ENCODE results near the gene DHRSX. TPM values are rescaled to one million over a fixed set of nuclear protein-coding genes. Genes with fewer than 3 reads are reported as not detected.

DHRSX gene
- total RNA-seq, 1 experiment from 2014 or later: 23.9 TPM

DNA sequence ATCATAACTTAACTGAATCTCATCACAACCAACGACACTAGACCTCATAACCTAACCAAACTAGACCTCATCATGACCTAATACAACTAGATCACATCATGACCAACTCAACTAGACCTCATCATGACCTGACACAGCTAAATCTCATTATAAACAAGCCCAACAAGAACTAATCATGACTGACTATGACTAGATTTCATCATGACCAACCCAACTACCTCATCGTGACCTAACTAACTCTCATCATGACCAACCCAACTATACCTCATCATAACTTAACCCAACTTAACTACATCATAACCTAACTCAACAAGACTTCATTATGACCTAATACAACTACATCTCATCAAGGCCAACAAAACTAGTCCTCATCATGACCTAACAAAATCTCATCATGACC lies 86.8 kb downstream of the DHRSX start:
- no peaks in the 10 kb centered on the region for H3K27me3 Mint-ChIP-seq (ENCODE audit: insufficient read depth, unreplicated experiment)
- no peak overlapping the region for H3K27ac Mint-ChIP-seq (ENCODE audit: low read depth, unreplicated experiment)
- no TSS peak for BruUV-seq (replicated peaks)
- H3K9me3 Mint-ChIP-seq (ENCODE audit: unreplicated experiment): no peaks in the 10 kb centered on the region
- DNase-seq (ENCODE audit: unreplicated experiment): no peak
- TF ChIP-seq, protein P1, sequence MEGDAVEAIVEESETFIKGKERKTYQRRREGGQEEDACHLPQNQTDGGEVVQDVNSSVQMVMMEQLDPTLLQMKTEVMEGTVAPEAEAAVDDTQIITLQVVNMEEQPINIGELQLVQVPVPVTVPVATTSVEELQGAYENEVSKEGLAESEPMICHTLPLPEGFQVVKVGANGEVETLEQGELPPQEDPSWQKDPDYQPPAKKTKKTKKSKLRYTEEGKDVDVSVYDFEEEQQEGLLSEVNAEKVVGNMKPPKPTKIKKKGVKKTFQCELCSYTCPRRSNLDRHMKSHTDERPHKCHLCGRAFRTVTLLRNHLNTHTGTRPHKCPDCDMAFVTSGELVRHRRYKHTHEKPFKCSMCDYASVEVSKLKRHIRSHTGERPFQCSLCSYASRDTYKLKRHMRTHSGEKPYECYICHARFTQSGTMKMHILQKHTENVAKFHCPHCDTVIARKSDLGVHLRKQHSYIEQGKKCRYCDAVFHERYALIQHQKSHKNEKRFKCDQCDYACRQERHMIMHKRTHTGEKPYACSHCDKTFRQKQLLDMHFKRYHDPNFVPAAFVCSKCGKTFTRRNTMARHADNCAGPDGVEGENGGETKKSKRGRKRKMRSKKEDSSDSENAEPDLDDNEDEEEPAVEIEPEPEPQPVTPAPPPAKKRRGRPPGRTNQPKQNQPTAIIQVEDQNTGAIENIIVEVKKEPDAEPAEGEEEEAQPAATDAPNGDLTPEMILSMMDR (IDR thresholded peaks at IDR 0.05; ENCODE audit: unreplicated experiment): no peak
- H3K4me1 Mint-ChIP-seq (ENCODE audit: insufficient read depth, unreplicated experiment): no peaks in the 10 kb centered on the region
- H3K36me3 Mint-ChIP-seq (ENCODE audit: insufficient read depth, unreplicated experiment): peaks cover 11% of the 10 kb centered on the region
- POLR2A ChIA-PET: no interaction called here
- intact Hi-C loops (cut with micrococcal nuclease): no loop called here
- CTCF ChIA-PET: no interaction called here
- H3K4me3 Mint-ChIP-seq (ENCODE audit: unreplicated experiment): no peak overlapping the region

DNA sequence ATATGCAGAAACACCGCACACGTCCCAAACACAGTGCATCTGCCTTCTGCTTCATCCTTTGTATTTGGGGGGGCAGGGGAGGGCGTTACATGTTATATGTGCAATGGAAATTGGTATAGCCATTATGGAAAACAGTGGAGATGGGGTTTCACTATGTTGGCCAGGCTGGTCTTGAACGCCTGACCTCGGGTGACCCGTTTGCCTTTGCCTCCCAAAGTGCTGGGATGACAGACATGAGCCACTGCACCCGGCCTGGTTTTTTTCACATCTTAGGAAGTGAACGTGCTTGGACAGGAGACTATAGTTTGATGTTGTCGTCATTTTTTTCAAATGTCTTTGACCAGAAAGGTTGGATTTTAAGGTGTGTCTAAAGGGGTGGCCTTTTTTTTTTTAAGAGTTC lies 88.6 kb downstream of the DHRSX start:
- Mint-ChIP-seq H3K4me3 (ENCODE audit: unreplicated experiment) (no peak overlapping the region), H3K9me3 (ENCODE audit: unreplicated experiment) (no peaks in the 10 kb centered on the region), H3K4me1 (ENCODE audit: insufficient read depth, unreplicated experiment) (no peaks in the 10 kb centered on the region), H3K36me3 (ENCODE audit: insufficient read depth, unreplicated experiment) (peaks cover 22% of the 10 kb centered on the region), H3K27ac (ENCODE audit: low read depth, unreplicated experiment) (no peak overlapping the region), H3K27me3 (ENCODE audit: insufficient read depth, unreplicated experiment) (no peaks in the 10 kb centered on the region)
- no peak for DNase-seq (ENCODE audit: unreplicated experiment)
- CTCF ChIA-PET: no interaction called here
- POLR2A ChIA-PET: no interaction called here
- intact Hi-C loops (cut with micrococcal nuclease): no loop called here
- BruUV-seq (replicated peaks): no TSS peak
- TF ChIP-seq, protein P1 (IDR thresholded peaks at IDR 0.05; ENCODE audit: unreplicated experiment): no peak

DNA sequence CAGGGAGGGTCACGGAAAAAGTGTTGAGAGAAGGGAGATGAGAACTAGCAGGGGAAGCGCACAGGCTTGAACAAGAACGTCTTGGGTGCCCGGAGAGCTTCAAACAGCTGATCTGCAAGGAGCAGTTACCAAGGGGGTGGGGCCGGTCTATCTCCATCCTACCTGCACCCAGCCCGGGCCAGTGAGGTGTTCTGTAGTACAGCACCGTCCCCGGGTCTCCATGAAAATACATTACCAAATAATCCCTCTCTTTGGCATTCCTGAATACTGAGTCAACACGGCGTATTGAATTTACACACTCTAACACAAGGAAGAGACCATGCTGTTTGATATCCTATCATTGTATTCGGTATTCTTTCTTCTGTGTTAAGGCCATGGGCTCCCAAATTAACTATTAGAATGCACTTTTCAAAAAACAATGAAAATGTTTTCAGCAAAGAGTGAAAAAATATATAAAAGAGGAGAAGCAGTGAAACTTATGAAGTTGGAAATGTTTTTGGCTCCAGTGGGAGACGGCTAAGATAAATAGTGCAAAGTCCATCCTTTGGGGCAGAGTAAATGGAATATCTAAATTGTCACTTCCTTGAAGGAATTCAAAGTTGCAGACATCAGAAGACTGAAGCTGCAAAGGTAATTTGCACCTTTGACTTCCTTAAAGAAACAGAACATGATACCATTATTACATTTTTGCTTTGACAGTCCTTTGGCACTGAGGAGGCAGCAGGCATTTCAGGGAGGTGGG lies 90.3 kb downstream of the DHRSX start:
- no peaks in the 10 kb centered on the region for H3K4me1 Mint-ChIP-seq (ENCODE audit: insufficient read depth, unreplicated experiment)
- CTCF ChIA-PET: no interaction called here
- DNase-seq (ENCODE audit: unreplicated experiment): no peak
- intact Hi-C loops (cut with micrococcal nuclease): no loop called here
- no peaks in the 10 kb centered on the region for H3K9me3 Mint-ChIP-seq (ENCODE audit: unreplicated experiment)
- H3K27ac Mint-ChIP-seq (ENCODE audit: low read depth, unreplicated experiment): no peak overlapping the region
- no peak overlapping the region for H3K4me3 Mint-ChIP-seq (ENCODE audit: unreplicated experiment)
- TF ChIP-seq, protein P1 (IDR thresholded peaks at IDR 0.05; ENCODE audit: unreplicated experiment): no peak
- BruUV-seq (replicated peaks): no TSS peak
- no peaks in the 10 kb centered on the region for H3K27me3 Mint-ChIP-seq (ENCODE audit: insufficient read depth, unreplicated experiment)
- H3K36me3 Mint-ChIP-seq (ENCODE audit: insufficient read depth, unreplicated experiment): peaks cover 22% of the 10 kb centered on the region
- POLR2A ChIA-PET: no interaction called here

DNA sequence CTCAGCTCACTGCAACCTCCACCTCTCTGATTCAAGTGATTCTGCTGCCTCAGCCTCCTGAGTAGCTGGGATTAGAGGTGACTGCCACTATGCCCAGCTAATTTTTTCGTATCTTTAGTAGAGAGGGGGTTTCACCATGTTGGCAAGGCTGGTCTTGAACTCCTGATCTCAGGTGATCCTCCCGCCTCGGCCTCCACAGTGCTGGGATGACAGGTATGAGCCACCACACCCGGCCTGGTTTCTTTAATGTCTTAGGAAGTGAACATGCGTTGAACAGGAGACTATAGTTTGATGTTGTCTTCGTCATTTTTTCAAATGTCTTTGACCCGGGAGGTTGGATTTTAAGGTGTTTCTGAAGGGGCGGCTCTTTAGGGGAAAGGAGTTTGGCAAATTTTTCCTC lies 91.0 kb downstream of the DHRSX start:
- CTCF ChIA-PET: no interaction called here
- Mint-ChIP-seq H3K27me3 (ENCODE audit: insufficient read depth, unreplicated experiment) (no peaks in the 10 kb centered on the region), H3K4me1 (ENCODE audit: insufficient read depth, unreplicated experiment) (no peaks in the 10 kb centered on the region), H3K36me3 (ENCODE audit: insufficient read depth, unreplicated experiment) (peaks cover 22% of the 10 kb centered on the region), H3K4me3 (ENCODE audit: unreplicated experiment) (no peak overlapping the region), H3K27ac (ENCODE audit: low read depth, unreplicated experiment) (no peak overlapping the region), H3K9me3 (ENCODE audit: unreplicated experiment) (no peaks in the 10 kb centered on the region)
- POLR2A ChIA-PET: no interaction called here
- BruUV-seq (replicated peaks): no TSS peak
- intact Hi-C loops (cut with micrococcal nuclease): no loop called here
- TF ChIP-seq, protein P1 (IDR thresholded peaks at IDR 0.05; ENCODE audit: unreplicated experiment): no peak
- DNase-seq (ENCODE audit: unreplicated experiment): no peak

Data from MCF 10A (cell line).